Loucy (cell line): ENCODE results near the gene TSHZ2.

Experiments used
- CTCF ChIP-seq: fragments of 200-600 bp; sonication (generic); conservative IDR thresholded peaks from 2 replicates; pipeline ENCODE4 v1.5.1; 2014; ENCODE audit warnings: mild to moderate bottlenecking, antibody characterized with exemption, low read length
- EZH2phosphoT487 ChIP-seq: fragments of 200-600 bp; IDR thresholded peaks from 2 replicates; pipeline ENCODE4 v1.6.1; 2018; ENCODE audit warnings: antibody characterized with exemption, mild to moderate bottlenecking, moderate library complexity, borderline replicate concordance

GRCh38 chr20:53216478-53216855, 244.3 kb downstream of the TSHZ2 start:
- TF ChIP-seq CTCF (no peak), EZH2phosphoT487 (no peak)
